Liver (tissue), 9 donors: ENCODE data around the gene ISM1. TPM values are rescaled to one million over a fixed set of nuclear protein-coding genes. Genes with fewer than 3 reads are reported as not detected.

Source experiments
- DNase-seq: peaks from one replicate; pipeline ENCODE4 v3.0.0-alpha.2; 2017; ENCODE audit warnings: low spot score
- H3K27ac ChIP-seq, 2 donors: one replicate each; pipeline ENCODE4 v1.7.0; 2013; ENCODE audit warnings: inconsistent platforms in 2 of 2, low read length in 2 of 2, control low read depth in 1 of 2, low read depth in 1 of 2, mild to moderate bottlenecking in 1 of 2
- H3K27me3 ChIP-seq, 4 donors: one replicate each; pipeline versions ENCODE4 v1.6.1 to v1.7.0; 2013; ENCODE audit warnings: low read length in 3 of 4, inconsistent platforms in 1 of 4, mild to moderate bottlenecking in 1 of 4, moderate library complexity in 1 of 4; ENCODE audit not compliant: control insufficient read depth in 4 of 4, insufficient read depth in 4 of 4
- H3K36me3 ChIP-seq, 4 donors: one replicate each; pipeline versions ENCODE4 v1.6.1 to v1.7.0; 2013; ENCODE audit warnings: low read length in 3 of 4, mild to moderate bottlenecking in 3 of 4, low read depth in 1 of 4, moderate library complexity in 1 of 4; ENCODE audit not compliant: control insufficient read depth in 4 of 4, insufficient read depth in 3 of 4
- H3K4me1 ChIP-seq, 4 donors: one replicate each; pipeline versions ENCODE4 v1.6.1 to v1.7.0; 2013; ENCODE audit warnings: low read length in 3 of 4, mild to moderate bottlenecking in 3 of 4, moderate library complexity in 1 of 4; ENCODE audit not compliant: control insufficient read depth in 4 of 4, insufficient read depth in 4 of 4
- H3K4me3 ChIP-seq, 3 donors: one replicate each; pipeline versions ENCODE4 v1.6.1 to v1.7.0; 2013; ENCODE audit warnings: low read length in 3 of 3, control low read depth in 1 of 3, low read depth in 1 of 3, mild to moderate bottlenecking in 1 of 3
- H3K9ac ChIP-seq, 2 donors: one replicate each; pipeline ENCODE4 v1.7.0; 2013; ENCODE audit warnings: low read length in 2 of 2, mild to moderate bottlenecking in 2 of 2, moderate library complexity in 2 of 2, control low read depth in 1 of 2, low read depth in 1 of 2
- H3K9me3 ChIP-seq, 4 donors: one replicate each; pipeline versions ENCODE4 v1.6.1 to v1.7.0; 2013; ENCODE audit warnings: low read length in 3 of 4; ENCODE audit not compliant: control insufficient read depth in 4 of 4
- CTCF ChIP-seq: fragments of 150-350 bp; IDR thresholded peaks from 2 replicates; pipeline ENCODE4 v1.5.1; 2017; ENCODE audit warnings: improper control_type of control experiment, low read depth, low read length; ENCODE audit not compliant: missing input control
- FOXA1 ChIP-seq: IDR thresholded peaks from 2 replicates; pipeline ENCODE4 v1.6.1; 2016; ENCODE audit warnings: antibody characterized with exemption
- HNF4A ChIP-seq, 2 donors: conservative IDR thresholded peaks; 2 replicates each; pipeline ENCODE4 v1.6.1; 2016; ENCODE audit warnings: antibody characterized with exemption in 2 of 2, mild to moderate bottlenecking in 2 of 2
- HNF4G ChIP-seq: IDR thresholded peaks from 2 replicates; pipeline ENCODE4 v1.6.1; 2016; ENCODE audit warnings: antibody characterized with exemption
- JUND ChIP-seq, 2 donors: IDR thresholded peaks; 2 replicates each; pipeline ENCODE4 v1.6.1; 2016; ENCODE audit warnings: antibody characterized with exemption in 2 of 2
- MAX ChIP-seq: IDR thresholded peaks from 2 replicates; pipeline ENCODE4 v1.6.1; 2016; ENCODE audit warnings: antibody characterized with exemption
- RAD21 ChIP-seq, 2 donors: IDR thresholded peaks; 2 replicates each; pipeline ENCODE4 v1.6.1; 2016; ENCODE audit warnings: antibody characterized with exemption in 2 of 2, mild to moderate bottlenecking in 2 of 2
- REST ChIP-seq: IDR thresholded peaks from 2 replicates; pipeline ENCODE4 v1.6.1; 2016; ENCODE audit warnings: antibody characterized with exemption, mild to moderate bottlenecking
- SP1 ChIP-seq: IDR thresholded peaks from 2 replicates; pipeline ENCODE4 v1.6.1; 2018; ENCODE audit warnings: antibody characterized with exemption, mild to moderate bottlenecking
- TAF1 ChIP-seq: conservative IDR thresholded peaks from 2 replicates; pipeline ENCODE4 v1.6.1; 2016; ENCODE audit warnings: antibody characterized with exemption, mild to moderate bottlenecking
- YY1 ChIP-seq: IDR thresholded peaks from 2 replicates; pipeline ENCODE4 v1.6.1; 2016; ENCODE audit warnings: antibody characterized with exemption, mild to moderate bottlenecking
- ZBTB33 ChIP-seq: IDR thresholded peaks from 2 replicates; pipeline ENCODE4 v1.6.1; 2016; ENCODE audit warnings: antibody characterized with exemption
- WGBS: extraction: QIAGEN DNeasy Blood & Tissue Kit; methylation state at CpG from one replicate; pipeline ENCODE4 v1.1.7; 2013; 5-methylcytosine and 5-hydroxymethylcytosine counted together
- polyA plus RNA-seq, 2 donors: library from polyadenylated mRNA; stranded (reverse) in 1 of 2; unstranded in 1 of 2; fragments of 200-250 nt in 1 of 2; fragments of >200 nt in 1 of 2; fragmentation: Nextera tagmentation in 1 of 2; extraction: Ambion mirVana in 1 of 2; gene quantifications; one replicate each; pipeline versions ENCODE4 v1.2.1 to v1.2.3, GENCODE V29; 2013 to 2015
- total RNA-seq, 2 donors: library from RNA; depleted of rRNA; stranded (reverse); fragments of >200 nt; gene quantifications; one replicate each; pipeline ENCODE4 v1.2.3, GENCODE V29; 2014
- donor health status: healthy.
- donor health status: healthy.
- donor health status: healthy.
- donor health status: healthy.
- donor health status: healthy.

ISM1 gene
- total and polyA plus RNA-seq, 4 donors, result 0.82 to 6.4 (median 1.2) TPM; not detected in 1

- TF ChIP-seq REST (no peak), YY1 (no peak), JUND (IDR thresholded peaks at IDR 0.05) (no peak), HNF4G (no peak), ZBTB33 (no peak), FOXA1 (no peak), SP1 (no peak)
Observed at GRCh38 chr20:13283869-13284829, 63.1 kb downstream of the ISM1 start (continued).

GRCh38 chr20:13284830-13285229 is 63.8 kb downstream of the ISM1 start:
- Histone ChIP-seq H3K4me3 (no peak overlapping the region), H3K36me3 (peaks cover 0 to 4% (median 0%) of the 10 kb centered on the region in 4 donors), H3K27ac (no peak overlapping the region), H3K4me1 (peaks cover 4 to 30% (median 18%) of the 10 kb centered on the region in 4 donors), H3K27me3 (no peaks in the 10 kb centered on the region), H3K9ac (no peak overlapping the region), H3K9me3 (no peaks in the 10 kb centered on the region)
- WGBS, result 98% methylated on average over 1 of the region's 1 CpG
- TF ChIP-seq CTCF (no peak), RAD21 (IDR thresholded peaks at IDR 0.05) (no peak), FOXA1 (no peak), HNF4G (no peak), HNF4A (conservative IDR thresholded peaks at IDR 0.05) (no peak), TAF1 (no peak), MAX (no peak)
- no peak for DNase-seq
